Neural cell (in vitro differentiated cells): Measurements from ENCODE around the gene COQ10B.

Experiments used
- EP300 ChIP-seq: fragments of 450-650 bp; conservative IDR thresholded peaks from 2 replicates; pipeline ENCODE4 v1.6.1; 2014; ENCODE audit warnings: antibody characterized with exemption, mild to moderate bottlenecking, moderate library complexity; ENCODE audit not compliant: poor library complexity, severe bottlenecking
- EZH2 ChIP-seq: fragments of 200-600, 300-800 bp; shearing (Covaris generic), sonication (generic); IDR thresholded peaks from 2 replicates; pipeline ENCODE4 v1.6.1; 2014; ENCODE audit warnings: antibody characterized with exemption, low read length, borderline replicate concordance, mild to moderate bottlenecking; ENCODE audit not compliant: insufficient read depth, poor library complexity, severe bottlenecking
- MXI1 ChIP-seq: fragments of 450-650 bp; conservative IDR thresholded peaks from 2 replicates; pipeline ENCODE4 v1.6.1; 2014; ENCODE audit warnings: antibody characterized with exemption, mild to moderate bottlenecking; ENCODE audit not compliant: poor library complexity, severe bottlenecking
- POLR2AphosphoS5 ChIP-seq: IDR thresholded peaks from 2 replicates; pipeline ENCODE4 v1.6.1; 2012
- RAD21 ChIP-seq: fragments of 450-650 bp; conservative IDR thresholded peaks from 2 replicates; pipeline ENCODE4 v1.6.1; 2014; ENCODE audit warnings: antibody characterized with exemption, mild to moderate bottlenecking, moderate library complexity
- TF ChIP-seq, protein P1 (sequence below): fragments of 450-650 bp; IDR thresholded peaks from 2 replicates; pipeline ENCODE4 v1.5.1; 2014; ENCODE audit warnings: antibody characterized with exemption, mild to moderate bottlenecking, moderate library complexity; ENCODE audit not compliant: poor library complexity, severe bottlenecking
- TF ChIP-seq, protein P2 (sequence below): IDR thresholded peaks from 2 replicates; pipeline ENCODE4 v1.6.1; 2012; ENCODE audit warnings: borderline replicate concordance

DNA sequence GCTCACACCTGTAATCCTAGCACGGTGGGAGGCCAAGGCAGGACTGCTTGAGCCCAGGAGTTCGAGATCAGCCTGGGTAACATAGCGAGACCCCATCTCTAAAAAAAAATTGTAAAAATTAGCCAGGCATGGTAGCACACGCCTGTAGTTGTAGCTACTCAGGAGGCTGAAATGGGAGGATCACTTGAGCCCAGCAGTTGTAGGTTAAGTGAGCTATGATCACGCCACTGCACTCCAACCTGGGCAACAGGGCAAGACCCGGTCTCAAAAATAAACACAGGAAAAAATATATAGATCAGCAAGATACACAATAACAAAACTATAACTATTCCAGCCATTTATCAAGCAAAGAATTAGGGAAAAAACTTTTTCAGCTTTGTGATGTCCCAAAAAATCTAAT, 21.5 kb upstream of the COQ10B start:
- TF ChIP-seq, protein P1, sequence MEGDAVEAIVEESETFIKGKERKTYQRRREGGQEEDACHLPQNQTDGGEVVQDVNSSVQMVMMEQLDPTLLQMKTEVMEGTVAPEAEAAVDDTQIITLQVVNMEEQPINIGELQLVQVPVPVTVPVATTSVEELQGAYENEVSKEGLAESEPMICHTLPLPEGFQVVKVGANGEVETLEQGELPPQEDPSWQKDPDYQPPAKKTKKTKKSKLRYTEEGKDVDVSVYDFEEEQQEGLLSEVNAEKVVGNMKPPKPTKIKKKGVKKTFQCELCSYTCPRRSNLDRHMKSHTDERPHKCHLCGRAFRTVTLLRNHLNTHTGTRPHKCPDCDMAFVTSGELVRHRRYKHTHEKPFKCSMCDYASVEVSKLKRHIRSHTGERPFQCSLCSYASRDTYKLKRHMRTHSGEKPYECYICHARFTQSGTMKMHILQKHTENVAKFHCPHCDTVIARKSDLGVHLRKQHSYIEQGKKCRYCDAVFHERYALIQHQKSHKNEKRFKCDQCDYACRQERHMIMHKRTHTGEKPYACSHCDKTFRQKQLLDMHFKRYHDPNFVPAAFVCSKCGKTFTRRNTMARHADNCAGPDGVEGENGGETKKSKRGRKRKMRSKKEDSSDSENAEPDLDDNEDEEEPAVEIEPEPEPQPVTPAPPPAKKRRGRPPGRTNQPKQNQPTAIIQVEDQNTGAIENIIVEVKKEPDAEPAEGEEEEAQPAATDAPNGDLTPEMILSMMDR = no peak
- TF ChIP-seq EZH2 = no peak
- no peak for TF ChIP-seq POLR2AphosphoS5
- TF ChIP-seq, protein P2, sequence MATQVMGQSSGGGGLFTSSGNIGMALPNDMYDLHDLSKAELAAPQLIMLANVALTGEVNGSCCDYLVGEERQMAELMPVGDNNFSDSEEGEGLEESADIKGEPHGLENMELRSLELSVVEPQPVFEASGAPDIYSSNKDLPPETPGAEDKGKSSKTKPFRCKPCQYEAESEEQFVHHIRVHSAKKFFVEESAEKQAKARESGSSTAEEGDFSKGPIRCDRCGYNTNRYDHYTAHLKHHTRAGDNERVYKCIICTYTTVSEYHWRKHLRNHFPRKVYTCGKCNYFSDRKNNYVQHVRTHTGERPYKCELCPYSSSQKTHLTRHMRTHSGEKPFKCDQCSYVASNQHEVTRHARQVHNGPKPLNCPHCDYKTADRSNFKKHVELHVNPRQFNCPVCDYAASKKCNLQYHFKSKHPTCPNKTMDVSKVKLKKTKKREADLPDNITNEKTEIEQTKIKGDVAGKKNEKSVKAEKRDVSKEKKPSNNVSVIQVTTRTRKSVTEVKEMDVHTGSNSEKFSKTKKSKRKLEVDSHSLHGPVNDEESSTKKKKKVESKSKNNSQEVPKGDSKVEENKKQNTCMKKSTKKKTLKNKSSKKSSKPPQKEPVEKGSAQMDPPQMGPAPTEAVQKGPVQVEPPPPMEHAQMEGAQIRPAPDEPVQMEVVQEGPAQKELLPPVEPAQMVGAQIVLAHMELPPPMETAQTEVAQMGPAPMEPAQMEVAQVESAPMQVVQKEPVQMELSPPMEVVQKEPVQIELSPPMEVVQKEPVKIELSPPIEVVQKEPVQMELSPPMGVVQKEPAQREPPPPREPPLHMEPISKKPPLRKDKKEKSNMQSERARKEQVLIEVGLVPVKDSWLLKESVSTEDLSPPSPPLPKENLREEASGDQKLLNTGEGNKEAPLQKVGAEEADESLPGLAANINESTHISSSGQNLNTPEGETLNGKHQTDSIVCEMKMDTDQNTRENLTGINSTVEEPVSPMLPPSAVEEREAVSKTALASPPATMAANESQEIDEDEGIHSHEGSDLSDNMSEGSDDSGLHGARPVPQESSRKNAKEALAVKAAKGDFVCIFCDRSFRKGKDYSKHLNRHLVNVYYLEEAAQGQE = no peak
- no peak for TF ChIP-seq RAD21
- no peak for TF ChIP-seq EP300
- TF ChIP-seq MXI1 = no peak
